ENCODE results near the gene TSSC4.

TSSC4 gene

DNA sequence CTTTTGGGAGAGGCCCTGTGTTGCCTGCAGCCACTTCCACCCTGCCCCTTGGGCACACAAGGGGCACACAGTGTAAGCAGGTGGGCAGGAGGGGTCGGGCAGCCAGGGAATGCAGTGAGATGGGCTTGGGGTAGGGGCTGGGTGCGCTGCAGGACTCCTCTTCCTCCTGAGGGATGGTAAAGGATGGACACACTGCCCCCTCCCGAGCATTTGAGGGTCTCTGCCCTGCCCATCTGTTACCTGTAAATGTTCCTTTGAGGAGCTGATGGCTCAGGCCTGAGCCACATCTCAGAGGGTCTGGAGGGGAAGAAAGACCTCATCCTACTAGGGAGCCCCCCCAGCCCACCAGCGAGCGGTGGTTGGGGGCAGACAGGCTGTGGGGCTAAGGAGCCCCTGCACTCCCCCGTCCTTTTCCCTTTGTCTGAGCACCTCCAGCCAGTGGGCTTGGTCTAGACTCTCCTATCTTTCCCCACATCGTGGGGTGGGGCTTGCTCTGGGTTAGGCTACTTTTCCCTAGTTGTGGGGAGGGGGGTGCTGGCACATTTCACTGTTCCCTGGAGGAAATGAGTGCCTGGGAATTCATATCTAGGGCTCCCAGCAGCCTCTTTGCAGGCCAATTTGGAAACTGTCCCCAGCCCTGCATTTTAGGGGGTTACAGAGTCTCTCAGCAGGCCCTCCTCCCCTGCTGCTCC is 1.7 kb upstream of the TSSC4 start:
- DNase-seq (ENCODE audit: low read depth in 2 of 2, low spot score in 1 of 2), result no peak

DNA sequence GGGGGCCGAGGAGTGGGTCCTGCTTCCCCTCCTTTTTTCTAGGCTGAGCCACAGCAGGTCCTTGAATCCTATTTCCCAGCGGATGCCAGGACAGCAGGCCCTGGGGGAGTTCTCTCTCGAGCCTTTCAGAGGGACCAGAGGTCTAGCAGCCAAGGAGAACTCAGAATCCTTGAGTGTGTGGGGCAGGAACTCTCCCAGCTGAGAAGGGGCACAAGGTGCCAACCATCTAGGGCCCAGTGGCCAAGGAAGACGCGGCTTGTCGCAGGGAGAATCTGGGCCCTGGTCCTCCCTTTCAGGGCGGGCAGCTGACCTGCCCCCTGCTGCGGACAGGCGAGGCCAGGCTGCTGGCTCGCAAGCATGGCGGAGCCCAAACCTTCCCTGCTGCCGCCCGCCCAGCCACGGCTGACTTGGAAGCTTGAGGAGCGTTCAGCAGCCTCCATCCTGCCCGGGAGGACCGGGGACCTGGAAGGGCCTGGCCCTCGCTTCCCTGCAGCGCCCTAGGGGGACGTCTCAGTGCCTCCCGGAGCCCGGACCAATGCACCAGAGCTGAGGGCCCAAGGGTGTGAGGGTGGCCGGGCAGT is 972 bp upstream of the TSSC4 start:
- no peak for DNase-seq (ENCODE audit: low read depth in 2 of 2, low spot score in 1 of 2)

DNA sequence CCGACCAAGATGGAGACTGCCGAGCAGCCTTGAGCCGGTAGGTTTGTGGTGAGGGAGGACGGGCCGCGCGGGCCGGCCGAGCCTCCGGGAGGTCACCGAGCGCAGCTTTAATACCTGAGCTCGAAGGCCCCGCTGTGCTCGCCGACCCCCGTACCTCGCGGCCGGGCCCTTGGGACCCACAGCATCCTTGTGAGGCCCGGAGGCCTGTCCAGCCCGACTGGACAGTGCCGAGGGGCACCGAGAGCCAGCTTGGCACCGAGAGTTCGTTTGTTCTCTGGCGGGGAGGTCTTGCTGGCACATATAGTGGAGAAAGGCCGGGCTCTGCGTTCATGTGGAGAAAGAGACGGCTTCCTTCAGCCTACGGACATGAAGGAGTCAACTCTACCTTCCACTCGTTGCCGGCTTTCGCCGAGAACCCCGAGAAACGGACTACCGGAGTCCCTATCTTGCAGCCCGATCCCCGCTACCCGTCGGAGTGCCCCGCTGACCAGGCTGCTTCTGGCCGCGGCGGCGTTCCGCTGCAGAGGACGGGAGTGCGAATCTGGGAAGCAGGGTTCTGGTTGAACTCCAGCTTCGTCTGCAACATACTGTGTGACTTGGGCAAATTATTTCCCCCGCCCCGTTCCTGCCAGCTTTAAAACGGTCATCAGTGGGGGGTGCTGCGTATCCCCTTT is 349 bp downstream of the TSSC4 start:
- no peak for DNase-seq (ENCODE audit: low read depth in 2 of 2, low spot score in 1 of 2)

DNA sequence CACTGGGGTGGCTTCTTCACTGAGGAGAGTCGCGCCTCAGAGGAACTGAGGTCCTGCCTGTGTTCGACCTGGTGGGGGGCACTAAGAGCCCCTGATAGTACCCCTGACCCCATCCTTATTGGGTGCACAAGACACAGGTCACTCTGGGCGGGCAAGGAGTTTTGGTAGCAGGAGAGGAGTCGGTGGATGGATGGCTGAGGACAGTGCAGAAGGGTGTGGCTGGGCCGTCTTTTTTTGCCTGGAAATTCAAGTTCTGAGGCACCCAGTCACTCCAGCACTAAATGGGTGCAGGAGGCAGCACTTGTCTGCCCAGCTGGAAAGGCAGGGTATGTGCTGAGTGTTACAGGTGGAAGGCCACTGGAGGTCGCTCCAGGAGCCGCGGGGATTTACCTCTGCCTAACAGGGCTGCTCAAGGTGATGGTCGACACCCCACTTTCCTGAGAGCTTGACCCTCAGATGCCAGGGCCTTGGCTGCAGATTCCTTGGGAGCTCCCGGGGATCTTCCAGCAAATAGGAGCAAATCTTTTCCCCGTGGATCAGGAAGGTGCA is 960 bp downstream of the TSSC4 start:
- no peak for DNase-seq (ENCODE audit: low read depth in 2 of 2, low spot score in 1 of 2)

DNA sequence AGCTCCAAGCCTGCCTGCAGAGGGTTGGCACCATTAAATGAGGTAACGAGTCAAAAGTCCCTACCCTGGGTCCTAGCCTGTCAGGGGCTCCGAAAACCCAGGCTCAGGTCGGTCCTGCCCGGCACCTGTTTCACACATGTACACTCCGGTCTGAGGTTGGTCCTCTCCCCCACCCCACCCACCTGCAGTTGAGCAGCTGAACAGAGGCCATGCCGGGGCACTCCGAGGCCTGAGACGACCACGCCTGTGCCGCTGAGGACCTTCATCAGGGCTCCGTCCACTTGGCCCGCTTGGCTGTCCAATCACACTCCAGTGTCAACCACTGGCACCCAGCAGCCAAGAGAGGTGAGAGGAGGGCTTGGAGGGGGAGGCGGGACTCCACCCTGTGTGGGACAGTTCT is 1.6 kb downstream of the TSSC4 start:
- DNase-seq (ENCODE audit: low read depth in 2 of 2, low spot score in 1 of 2), result no peak

DNA sequence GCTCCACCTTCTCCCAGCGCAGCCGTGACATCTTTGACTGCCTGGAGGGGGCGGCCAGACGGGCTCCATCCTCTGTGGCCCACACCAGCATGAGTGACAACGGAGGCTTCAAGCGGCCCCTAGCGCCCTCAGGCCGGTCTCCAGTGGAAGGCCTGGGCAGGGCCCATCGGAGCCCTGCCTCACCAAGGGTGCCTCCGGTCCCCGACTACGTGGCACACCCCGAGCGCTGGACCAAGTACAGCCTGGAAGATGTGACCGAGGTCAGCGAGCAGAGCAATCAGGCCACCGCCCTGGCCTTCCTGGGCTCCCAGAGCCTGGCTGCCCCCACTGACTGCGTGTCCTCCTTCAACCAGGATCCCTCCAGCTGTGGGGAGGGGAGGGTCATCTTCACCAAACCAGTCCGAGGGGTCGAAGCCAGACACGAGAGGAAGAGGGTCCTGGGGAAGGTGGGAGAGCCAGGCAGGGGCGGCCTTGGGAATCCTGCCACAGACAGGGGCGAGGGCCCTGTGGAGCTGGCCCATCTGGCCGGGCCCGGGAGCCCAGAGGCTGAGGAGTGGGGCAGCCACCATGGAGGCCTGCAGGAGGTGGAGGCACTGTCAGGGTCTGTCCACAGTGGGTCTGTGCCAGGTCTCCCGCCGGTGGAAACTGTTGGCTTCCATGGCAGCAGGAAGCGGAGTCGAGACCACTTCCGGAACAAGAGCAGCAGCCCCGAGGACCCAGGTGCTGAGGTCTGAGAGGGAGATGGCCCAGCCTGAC is 2.5 kb downstream of the TSSC4 start:
- DNase-seq (ENCODE audit: low read depth in 2 of 2, low spot score in 1 of 2), result no peak

DNA sequence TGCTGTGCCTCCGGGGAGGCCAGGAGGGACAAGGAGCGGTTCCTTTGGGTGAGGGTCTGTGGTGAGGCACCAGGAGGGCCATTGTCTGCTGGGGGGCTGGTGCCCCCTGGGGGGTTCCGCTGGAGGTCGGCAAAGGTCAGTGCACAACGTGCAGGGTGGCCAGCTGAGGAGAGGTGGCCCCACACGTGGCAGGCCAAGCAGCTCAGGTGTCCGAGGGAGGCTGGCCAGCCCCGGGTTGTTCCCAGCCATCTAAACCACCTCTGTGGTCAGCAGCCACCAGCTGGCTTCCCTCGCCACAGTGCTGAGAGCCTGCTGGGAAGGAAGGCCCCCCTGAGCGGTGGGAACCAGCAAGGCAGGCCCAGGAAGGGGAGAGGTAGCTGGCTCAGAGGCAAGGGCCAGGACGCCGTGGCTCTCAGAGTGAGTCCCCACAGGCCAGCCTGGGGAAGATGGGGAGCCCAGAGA is 4.2 kb downstream of the TSSC4 start:
- no peak for DNase-seq (ENCODE audit: low read depth in 2 of 2, low spot score in 1 of 2)

DNA sequence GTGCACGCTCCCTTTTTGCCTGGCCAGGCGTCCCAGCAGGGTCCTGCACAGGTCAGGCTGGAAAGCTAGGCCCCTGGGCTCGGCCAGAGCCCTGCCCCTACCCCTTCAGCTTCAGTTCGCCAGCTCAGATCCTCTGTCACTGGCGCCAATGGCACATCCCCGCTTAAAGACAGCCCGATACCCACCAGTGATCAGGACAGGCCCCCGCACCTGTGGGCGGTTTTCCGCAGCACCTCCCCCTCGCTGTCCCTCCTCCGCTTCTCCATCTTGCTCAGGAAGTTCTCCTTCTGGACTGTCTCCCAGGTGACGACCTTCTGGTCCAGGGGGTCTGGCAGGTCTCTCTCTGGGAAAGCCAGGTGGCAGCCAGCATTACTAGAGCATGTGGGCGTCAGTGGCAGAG is 5.9 kb downstream of the TSSC4 start:
- DNase-seq (ENCODE audit: low read depth in 2 of 2, low spot score in 1 of 2), result no peak

DNA sequence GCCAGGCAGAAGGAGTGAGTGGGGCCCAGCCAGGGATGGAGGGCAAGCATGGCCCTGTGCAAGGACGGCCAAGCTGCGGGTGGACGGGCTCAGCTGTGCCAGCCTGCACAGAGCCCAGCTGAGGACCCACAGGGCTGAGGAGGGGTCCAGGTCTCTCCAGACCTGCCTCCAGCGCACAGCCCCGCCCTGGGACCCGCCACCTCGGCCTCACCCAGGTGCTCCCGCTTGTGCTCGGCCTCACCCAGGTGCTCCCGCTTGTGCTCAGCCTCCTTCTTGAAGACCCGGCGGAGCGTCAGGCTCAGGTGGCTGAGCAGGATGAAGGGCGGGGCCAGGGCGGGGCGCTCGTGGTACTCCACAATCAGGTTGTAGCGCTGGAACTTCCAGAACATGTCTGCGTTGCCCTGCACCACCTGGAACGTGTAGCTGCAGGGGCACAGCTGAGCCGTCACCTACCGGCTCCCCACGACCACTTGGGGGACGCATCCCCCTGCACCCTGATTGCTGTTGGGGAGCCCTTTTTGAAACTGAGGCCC is 6.4 kb downstream of the TSSC4 start:
- DNase-seq (ENCODE audit: low read depth in 2 of 2, low spot score in 1 of 2), result no peak

DNA sequence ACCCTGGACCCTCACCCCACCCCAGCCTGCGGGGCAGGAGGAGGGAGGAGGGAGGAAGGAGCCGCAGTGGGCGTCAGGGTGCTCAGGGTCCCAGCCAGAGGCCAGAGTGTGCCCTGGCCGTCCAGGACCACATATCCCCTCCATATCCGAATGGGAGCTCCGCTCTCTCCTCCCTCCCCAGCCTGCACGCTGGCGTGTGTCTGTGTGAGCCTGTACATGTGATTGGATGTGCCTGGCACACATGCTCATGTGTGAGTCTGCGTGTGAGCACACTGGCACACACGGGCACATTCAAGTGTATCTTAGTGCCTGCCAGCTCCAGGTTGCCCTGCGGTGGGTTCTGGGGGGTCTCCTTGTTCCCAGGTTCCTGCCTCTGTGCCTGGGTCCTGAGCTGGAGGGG is 8.1 kb downstream of the TSSC4 start:
- DNase-seq (ENCODE audit: low read depth in 2 of 2, low spot score in 1 of 2), result no peak

DNA sequence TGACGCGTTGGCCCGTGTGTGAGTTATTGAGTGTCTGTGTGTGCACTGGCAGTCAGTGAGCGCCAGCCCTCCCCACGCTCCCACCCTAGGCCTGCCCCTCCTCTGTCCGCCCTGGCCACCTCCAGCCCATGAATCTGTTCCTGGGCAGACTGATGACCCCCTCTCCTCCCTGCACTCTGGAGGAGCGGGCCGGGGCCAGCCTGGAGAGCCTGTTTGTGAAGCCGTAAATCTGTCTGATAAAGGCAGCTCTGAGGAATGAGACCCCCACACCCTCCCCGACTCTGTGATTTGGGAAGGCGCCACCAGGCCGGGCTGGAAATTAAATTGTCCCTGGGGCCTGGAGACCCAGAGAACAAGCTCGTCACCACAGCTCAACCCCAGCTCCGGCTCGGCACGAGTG is 8.6 kb downstream of the TSSC4 start:
- DNase-seq (ENCODE audit: low read depth in 2 of 2, low spot score in 1 of 2), result no peak

DNA sequence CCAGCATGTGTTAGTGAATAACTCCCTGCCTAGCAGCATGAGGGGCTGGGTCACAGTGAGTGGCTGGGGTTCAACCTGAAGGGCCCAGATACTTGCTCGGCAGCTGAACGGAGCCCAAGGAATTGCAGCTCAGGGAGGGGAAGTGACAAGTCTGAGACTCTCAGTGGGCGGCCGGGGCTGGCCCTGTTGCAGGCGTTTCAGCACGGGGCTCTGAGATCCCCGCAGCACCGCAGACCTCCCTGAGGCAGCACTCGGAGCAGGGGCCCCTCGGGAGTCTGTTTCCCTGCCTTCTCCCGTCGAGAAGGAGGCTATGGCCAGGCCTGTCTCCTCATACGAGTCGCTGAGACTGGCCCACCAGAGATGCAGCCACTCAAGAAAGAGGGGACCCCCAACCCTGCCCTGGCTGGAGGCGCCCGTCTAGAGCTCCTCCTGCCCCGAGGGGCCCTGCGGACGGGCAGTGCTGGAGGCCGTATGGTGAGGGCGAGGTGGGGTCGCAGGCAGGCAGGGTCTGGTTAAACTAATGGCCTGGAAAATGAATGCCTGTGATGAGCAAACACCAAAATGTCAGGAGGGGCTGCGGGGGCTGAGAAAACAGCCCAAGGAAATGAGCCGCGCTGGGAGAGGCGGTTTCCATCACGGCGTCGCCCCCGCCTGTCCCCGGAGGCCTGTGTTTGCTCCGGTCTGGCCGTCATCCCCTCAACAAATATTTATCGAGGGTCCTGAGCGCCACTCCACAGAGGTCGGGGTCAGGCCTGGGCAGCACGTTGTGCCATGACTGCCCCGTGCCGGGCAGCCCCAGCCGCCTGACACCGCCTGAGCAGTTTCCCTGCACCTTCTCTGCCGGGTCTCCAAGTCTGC is 9.3 kb downstream of the TSSC4 start:
- DNase-seq (ENCODE audit: low read depth in 2 of 2, low spot score in 1 of 2), result no peak

DNA sequence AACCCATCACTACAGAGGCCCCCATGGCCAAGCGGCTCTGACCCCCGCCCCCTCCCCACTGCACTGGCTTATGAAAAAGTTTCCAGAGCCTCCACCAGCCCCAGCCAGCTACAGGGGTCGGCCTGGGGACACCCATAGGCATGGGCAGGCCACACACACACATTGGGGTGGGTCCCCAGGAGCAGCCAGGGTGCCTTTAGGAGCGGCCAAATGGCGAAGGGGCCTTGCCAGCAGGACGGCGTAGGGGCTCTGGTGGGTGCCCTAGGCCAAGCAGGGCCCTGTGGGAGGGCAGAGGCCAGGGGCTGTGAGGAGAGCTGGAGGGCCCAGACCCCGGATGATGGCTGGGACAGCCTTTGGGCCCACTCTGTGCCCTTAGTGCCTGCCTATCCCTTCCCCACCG is 10.1 kb downstream of the TSSC4 start:
- DNase-seq (ENCODE audit: low read depth in 2 of 2, low spot score in 1 of 2), result no peak

DNA sequence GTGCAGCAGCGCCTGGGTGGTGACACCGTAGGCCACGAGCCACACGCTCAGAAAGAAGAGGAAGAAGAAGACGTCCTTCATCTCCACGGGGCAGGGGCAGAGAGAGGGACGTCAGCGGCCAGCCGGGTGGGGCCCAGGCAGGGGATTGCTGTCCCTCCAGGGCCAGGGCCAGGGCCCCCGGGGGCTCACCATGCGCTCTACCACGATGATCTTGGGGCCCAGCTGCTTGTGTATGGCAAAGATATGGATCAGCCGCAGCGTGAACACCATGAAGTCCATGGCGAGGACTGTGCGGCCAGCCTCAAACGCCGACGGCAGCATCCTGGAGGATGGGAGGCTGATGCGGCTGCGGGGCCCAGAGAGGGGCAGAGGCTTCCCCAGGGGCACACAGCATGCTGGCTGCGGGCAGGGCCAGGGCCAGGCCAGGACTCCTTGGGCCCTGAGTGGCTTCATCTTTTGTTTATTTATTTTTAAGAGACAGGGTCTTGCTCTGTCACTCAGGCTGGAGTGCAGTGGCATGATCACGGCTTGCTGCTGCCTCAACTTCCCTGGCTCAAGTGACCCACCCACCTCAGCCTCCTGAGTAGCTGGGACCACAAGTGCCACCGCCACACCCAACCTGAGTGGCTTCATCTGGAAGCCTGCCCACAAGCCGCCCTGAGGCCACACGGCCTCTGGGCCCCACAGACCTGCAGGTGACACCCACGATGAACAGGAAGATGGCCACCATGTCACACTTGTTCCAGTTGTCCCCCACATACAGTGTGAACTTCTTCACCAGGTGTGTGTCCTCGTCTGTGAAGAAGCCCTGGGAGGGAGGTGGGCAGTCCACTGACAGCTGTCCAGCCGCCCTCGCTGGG is 11.1 kb downstream of the TSSC4 start:
- no peak for DNase-seq (ENCODE audit: low read depth in 2 of 2, low spot score in 1 of 2)

DNA sequence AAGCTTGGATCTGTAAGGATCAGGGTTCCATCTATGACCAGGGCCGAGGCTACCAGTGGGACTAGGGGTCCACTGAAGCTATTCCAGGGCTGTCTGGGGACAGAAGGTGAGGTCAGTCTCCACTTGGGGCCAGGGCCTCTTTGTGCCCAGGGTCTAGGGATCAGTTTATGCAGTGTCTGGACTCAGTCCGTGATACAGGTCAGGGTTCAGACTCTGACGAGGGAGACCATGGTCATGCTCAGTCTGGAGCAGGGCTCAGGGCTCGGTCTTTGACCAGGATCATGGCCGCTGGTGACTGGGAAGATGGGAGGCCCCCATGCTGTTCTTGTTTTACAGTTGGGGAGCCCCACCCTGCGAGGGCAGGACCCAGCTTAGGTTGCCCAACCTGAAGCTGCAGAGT is 11.8 kb downstream of the TSSC4 start:
- DNase-seq (ENCODE audit: low read depth in 2 of 2, low spot score in 1 of 2), result no peak

DNA sequence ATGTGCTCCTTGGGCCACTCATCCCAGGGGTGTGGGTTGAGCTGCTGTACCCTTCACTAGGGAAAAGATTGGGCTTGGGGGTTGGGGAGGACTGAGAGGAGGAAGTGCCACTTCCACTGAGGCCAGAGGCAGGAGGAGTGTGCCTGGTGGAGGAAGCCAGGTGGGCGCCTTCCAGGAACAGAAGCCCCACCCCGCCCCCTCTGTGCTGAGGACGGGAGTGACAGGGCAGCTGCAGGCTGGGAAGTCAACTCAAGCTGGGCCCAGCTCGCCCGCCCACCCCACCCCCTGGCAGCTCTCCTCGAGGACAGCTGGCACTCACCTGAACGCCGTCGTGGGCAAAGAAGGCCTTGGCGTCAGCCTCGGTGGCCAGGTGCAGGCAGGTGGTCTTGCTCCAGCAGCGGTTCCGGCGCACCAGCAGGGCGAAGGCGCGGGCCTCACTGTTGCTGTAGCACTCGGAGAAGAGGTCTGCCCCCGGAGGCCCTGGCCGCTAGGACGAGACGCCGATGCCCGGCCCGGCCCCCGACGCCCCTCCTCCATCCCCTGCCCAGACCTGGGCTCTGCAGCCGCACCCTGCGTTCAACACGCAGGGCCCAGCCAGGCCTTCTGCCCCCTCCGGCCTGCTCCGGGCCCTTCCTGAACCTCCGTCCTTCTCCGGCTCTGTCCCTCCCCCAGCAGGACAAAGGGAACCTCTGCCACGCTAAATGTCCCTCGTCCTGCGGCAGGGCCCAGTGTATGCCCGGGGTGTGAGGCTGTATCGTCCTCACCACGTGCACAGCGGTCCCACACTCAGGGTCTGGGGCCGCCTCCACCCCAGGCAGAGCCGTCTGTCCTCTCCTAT is 13.4 kb downstream of the TSSC4 start:
- no peak for DNase-seq (ENCODE audit: low read depth in 2 of 2, low spot score in 1 of 2)

DNA sequence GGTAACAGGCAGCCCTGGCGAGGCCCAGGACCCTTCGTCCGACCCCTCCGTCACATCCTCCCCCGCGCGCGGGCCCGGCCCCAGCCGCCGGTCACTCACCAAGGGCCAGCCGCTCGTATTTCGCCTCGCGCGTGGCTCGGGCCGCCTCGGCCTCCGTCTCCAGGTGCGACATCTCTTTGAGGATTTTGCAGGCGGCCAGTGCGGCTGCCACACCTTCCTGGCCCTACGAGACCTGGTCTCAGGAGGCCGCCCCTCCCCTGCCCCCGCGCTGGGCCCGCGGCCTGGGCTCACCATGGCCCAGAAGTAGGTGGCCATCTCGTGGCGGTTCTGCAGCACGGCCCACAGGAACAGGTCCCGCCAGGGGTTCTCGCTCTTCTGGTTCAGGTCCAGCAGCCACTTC is 14.1 kb downstream of the TSSC4 start:
- no peak for DNase-seq (ENCODE audit: low read depth in 2 of 2, low spot score in 1 of 2)

DNA sequence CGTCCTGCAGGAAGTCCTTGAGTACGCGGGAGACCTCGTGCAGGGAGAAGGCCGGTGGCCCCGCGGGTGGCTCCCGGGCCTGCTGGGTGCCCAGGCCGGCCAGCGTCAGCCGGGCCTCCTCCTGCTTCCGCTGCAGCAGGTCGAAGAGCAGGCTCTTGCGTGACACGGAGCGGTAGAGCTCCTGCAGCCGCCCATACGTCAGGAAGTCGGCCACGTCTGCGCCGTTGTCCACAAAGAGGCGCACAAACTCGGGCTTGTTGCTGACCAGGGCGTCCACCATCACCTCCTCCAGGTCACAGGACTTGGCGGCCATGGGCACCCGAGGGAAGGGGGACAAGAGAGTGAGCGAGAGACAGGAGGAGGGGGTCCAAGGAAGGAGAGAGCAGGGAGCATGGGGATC is 14.6 kb downstream of the TSSC4 start:
- no peak for DNase-seq (ENCODE audit: low read depth in 2 of 2, low spot score in 1 of 2)

Measured in stimulated activated CD8-positive, alpha-beta memory T cell treated with anti-CD3 and anti-CD28 coated beads, Interleukin-4, amount 100 ng/mL, for 4 hours (primary cell).